GM12865 (cell line): ENCODE data around the gene CNTN5.

Experiments
- DNase-seq: peaks from one replicate; pipeline ENCODE4 v3.0.0; 2010; ENCODE audit warnings: low read depth
- H3K4me3 ChIP-seq: 2 replicates; pipeline ENCODE4 v1.5.1; 2011; ENCODE audit warnings: mild to moderate bottlenecking, low read depth, low read length, control low read depth
- CTCF ChIP-seq: IDR thresholded peaks from 2 replicates; pipeline ENCODE4 v1.5.1; 2011; ENCODE audit warnings: low read length, control low read depth, low read depth, inconsistent platforms; ENCODE audit not compliant: insufficient read depth; ENCODE audit errors: missing control alignments

Gene CNTN5

GRCh38 chr11:99534812-99535211, 514.1 kb downstream of the CNTN5 start:
- DNase-seq, result no peak
- no peak overlapping the region for H3K4me3 ChIP-seq
- no peak for TF ChIP-seq CTCF

GRCh38 chr11:99535406-99535805, 514.7 kb downstream of the CNTN5 start:
- no peak overlapping the region for H3K4me3 ChIP-seq
- no peak for DNase-seq
- TF ChIP-seq CTCF, result no peak

- no peak overlapping the region for H3K4me3 ChIP-seq
- no peak for TF ChIP-seq CTCF
- DNase-seq, result no peak
Observed at GRCh38 chr11:99535819-99536218, 515.1 kb downstream of the CNTN5 start.

- DNase-seq, result no peak
- no peak for TF ChIP-seq CTCF
- no peak overlapping the region for H3K4me3 ChIP-seq
Observed at GRCh38 chr11:99537681-99538080, 516.9 kb downstream of the CNTN5 start.

GRCh38 chr11:99545616-99546015, 524.9 kb downstream of the CNTN5 start:
- TF ChIP-seq CTCF, result no peak
- DNase-seq, result no peak
- no peak overlapping the region for H3K4me3 ChIP-seq

- TF ChIP-seq CTCF, result no peak
- DNase-seq, result peak; percentile 19
- H3K4me3 ChIP-seq, result no peak overlapping the region
Observed at GRCh38 chr11:99548264-99548663, 527.5 kb downstream of the CNTN5 start.

GRCh38 chr11:99554232-99554903, 533.6 kb downstream of the CNTN5 start:
- no peak for TF ChIP-seq CTCF
- no peak overlapping the region for H3K4me3 ChIP-seq
- DNase-seq, result no peak
